Measurements from ENCODE around the gene MXRA7. TPM values are rescaled to one million over a fixed set of nuclear protein-coding genes. Genes with fewer than 3 reads are reported as not detected.

The MXRA7 gene
- total RNA-seq, 1 donor from 2014 or later: 54.0 TPM

- peaks cover 40% of the 10 kb centered on the region for H3K4me1 Mint-ChIP-seq
- H3K36me3 Mint-ChIP-seq (ENCODE audit: low read depth): no peaks in the 10 kb centered on the region
- DNase-seq (ENCODE audit: low read depth, low spot score): no peak
- peaks cover 3% of the 10 kb centered on the region for H3K27me3 Mint-ChIP-seq (ENCODE audit: low read depth)
- H3K4me3 Mint-ChIP-seq: peak overlapping the region; percentile 90
- TF ChIP-seq CTCF (conservative IDR thresholded peaks at IDR 0.05): no peak
- no peaks in the 10 kb centered on the region for H3K9me3 Mint-ChIP-seq
- peak overlapping the region; percentile 89 for H3K27ac Mint-ChIP-seq (ENCODE audit: unreplicated experiment)
Observed at GRCh38 chr17:76709077-76709950, 1.5 kb downstream of the MXRA7 start.

GRCh38 chr17:76707985-76708807 lies 2.6 kb downstream of the MXRA7 start:
- peaks cover 40% of the 10 kb centered on the region for H3K4me1 Mint-ChIP-seq
- peak overlapping the region; percentile 62 for H3K27ac Mint-ChIP-seq (ENCODE audit: unreplicated experiment)
- no peaks in the 10 kb centered on the region for H3K36me3 Mint-ChIP-seq (ENCODE audit: low read depth)
- H3K27me3 Mint-ChIP-seq (ENCODE audit: low read depth): peaks cover 3% of the 10 kb centered on the region
- DNase-seq (ENCODE audit: low read depth, low spot score): peak; percentile 70
- TF ChIP-seq CTCF (conservative IDR thresholded peaks at IDR 0.05): peak; percentile 54
- no peaks in the 10 kb centered on the region for H3K9me3 Mint-ChIP-seq
- H3K4me3 Mint-ChIP-seq: peak overlapping the region; percentile 90

- no peak overlapping the region for H3K27ac Mint-ChIP-seq (ENCODE audit: unreplicated experiment)
- H3K4me1 Mint-ChIP-seq: peaks cover 46% of the 10 kb centered on the region
- H3K36me3 Mint-ChIP-seq (ENCODE audit: low read depth): no peaks in the 10 kb centered on the region
- no peak for DNase-seq (ENCODE audit: low read depth, low spot score)
- H3K9me3 Mint-ChIP-seq: no peaks in the 10 kb centered on the region
- no peak for TF ChIP-seq CTCF (conservative IDR thresholded peaks at IDR 0.05)
- peaks cover 3% of the 10 kb centered on the region for H3K27me3 Mint-ChIP-seq (ENCODE audit: low read depth)
- peak overlapping the region; percentile 28 for H3K4me3 Mint-ChIP-seq
Observed at GRCh38 chr17:76706817-76707216, 3.9 kb downstream of the MXRA7 start.

- H3K36me3 Mint-ChIP-seq (ENCODE audit: low read depth): no peaks in the 10 kb centered on the region
- peak overlapping the region; percentile 24 for H3K4me3 Mint-ChIP-seq
- peaks cover 3% of the 10 kb centered on the region for H3K27me3 Mint-ChIP-seq (ENCODE audit: low read depth)
- H3K27ac Mint-ChIP-seq (ENCODE audit: unreplicated experiment): no peak overlapping the region
- peaks cover 52% of the 10 kb centered on the region for H3K4me1 Mint-ChIP-seq
- DNase-seq (ENCODE audit: low read depth, low spot score): no peak
- H3K9me3 Mint-ChIP-seq: no peaks in the 10 kb centered on the region
- TF ChIP-seq CTCF (conservative IDR thresholded peaks at IDR 0.05): no peak
Observed at GRCh38 chr17:76704805-76705204, 6.0 kb downstream of the MXRA7 start.

GRCh38 chr17:76702941-76703637 lies 7.7 kb downstream of the MXRA7 start:
- Mint-ChIP-seq H3K9me3 (no peaks in the 10 kb centered on the region), H3K4me3 (no peak overlapping the region), H3K27ac (ENCODE audit: unreplicated experiment) (no peak overlapping the region), H3K4me1 (peaks cover 46% of the 10 kb centered on the region), H3K27me3 (ENCODE audit: low read depth) (no peaks in the 10 kb centered on the region), H3K36me3 (ENCODE audit: low read depth) (no peaks in the 10 kb centered on the region)
- no peak for DNase-seq (ENCODE audit: low read depth, low spot score)
- TF ChIP-seq CTCF (conservative IDR thresholded peaks at IDR 0.05): no peak
